NCI-H526 (cell line): ENCODE measurements around the gene TXNDC11.

Experiments
- DNase-seq, 2 experiments: peaks; one replicate each; lab custom pipeline; 2025; lab: John Stamatoyannopoulos, UW

The TXNDC11 gene

DNA sequence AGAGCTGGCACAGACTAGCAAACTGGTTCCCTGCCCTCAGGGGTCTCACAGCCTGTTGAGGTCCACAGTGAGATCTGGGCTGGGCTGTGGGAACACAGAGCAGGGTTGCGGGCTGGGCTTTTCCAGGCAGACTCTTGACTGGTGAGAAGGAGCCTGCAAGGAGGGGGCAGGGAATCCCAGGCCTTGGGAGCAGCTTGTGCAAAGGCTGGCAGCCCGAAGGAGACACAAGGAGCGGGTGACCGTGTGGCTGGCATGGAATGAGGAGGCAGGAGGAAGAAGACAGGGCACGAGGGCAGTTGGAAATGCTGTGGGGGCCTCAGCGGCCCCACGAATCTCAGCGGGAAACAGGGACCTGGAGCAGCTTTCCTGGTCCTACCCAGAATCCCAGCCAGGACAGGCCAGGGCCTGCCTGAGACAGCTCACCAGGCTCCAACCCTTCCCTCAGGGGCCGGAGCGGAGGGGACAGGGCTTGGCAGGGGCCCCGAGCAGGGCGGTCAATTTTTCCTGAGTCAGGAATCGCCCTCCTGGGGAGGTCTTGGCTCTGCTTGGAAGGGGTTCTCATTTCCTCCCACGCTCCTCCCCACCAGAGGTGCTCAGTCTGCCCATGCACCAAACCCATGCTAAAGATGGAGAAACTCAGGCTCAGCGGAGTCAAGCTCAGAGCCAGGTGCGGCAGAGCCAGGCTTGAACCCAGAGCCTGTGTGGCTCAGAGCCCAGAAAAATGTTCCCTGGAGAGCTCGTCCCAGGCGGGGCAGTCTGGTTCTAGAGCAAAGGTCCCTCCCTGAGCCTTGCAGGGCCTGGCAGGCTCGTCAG, 83.6 kb downstream of the TXNDC11 start:
- no peak for DNase-seq

GRCh38 chr16:11657556-11657955, 85.1 kb downstream of the TXNDC11 start:
- no peak for DNase-seq

- DNase-seq = no peak
Observed at GRCh38 chr16:11655655-11656054, 87.0 kb downstream of the TXNDC11 start.

- no peak for DNase-seq
Observed at GRCh38 chr16:11651796-11652195, 90.9 kb downstream of the TXNDC11 start.

DNA sequence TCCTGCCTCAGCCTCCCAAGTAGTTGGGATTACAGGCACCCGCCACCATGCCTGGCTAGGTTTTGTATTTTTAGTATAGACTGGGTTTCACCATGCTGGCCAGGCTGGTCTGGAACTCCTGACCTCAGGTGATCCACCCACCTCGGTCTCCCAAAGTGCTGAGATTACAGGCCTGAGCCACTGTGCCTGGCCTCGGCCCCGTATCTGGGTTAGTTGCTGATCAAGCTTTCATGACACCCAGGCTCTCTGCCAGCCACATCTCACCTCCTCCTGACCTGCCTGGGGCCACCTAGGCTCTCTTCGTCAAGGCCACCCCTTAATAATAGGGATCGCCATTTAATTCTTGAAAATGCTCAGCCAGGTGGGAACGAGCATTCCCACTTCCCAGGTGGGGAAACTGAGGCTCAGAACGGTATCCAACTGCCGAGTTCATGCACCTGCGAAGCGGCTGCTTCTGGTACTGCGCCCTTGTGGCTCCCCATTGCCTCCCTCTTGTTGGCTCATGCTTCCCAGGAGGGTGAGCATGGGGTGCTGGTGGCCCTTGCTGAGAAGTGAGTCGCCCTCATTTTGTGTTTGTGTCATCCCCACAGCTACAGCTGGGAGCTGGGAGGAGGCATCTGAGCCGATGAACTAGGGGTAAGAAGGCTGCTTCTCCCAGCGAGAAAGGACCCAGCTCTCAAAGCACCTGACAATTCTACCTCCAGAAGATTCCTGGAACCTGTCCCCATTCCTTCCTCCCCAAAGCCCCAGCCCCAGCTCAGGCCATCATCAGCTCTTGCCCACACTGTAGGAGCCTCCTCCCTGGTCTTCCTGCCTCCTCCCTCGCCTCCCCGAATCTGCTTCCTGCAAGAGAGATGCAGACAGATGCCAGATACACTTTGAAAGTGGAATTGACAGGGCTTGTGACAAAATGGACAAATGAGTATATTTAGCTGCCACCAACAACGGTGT, 91.7 kb downstream of the TXNDC11 start:
- no peak for DNase-seq

DNA sequence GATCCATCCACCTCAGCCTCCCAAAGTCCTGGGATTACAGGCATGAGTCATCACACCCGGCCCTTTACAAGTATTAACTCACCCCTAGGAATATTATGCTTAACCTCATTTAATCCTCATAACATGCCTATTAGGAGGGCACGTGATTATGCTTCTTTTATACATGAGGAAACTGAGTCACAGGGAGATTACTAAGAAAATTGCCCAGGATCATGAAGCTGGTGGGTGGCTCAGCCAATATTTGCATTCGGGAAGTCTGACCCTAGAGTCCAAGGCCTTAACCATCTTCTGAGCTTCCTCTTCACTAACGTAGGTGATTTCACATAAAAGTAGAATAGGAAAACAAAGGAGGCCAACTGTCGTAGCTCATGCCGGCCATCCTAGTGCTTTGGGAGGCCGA, 93.4 kb downstream of the TXNDC11 start:
- DNase-seq = no peak

GRCh38 chr16:11642765-11643116, 99.9 kb downstream of the TXNDC11 start:
- DNase-seq = no peak

- peak; percentile 39 to 87 for DNase-seq
Observed at GRCh38 chr16:11640987-11641817, 101.5 kb downstream of the TXNDC11 start.

GRCh38 chr16:11639925-11640899, 102.4 kb downstream of the TXNDC11 start:
- no peak for DNase-seq

DNA sequence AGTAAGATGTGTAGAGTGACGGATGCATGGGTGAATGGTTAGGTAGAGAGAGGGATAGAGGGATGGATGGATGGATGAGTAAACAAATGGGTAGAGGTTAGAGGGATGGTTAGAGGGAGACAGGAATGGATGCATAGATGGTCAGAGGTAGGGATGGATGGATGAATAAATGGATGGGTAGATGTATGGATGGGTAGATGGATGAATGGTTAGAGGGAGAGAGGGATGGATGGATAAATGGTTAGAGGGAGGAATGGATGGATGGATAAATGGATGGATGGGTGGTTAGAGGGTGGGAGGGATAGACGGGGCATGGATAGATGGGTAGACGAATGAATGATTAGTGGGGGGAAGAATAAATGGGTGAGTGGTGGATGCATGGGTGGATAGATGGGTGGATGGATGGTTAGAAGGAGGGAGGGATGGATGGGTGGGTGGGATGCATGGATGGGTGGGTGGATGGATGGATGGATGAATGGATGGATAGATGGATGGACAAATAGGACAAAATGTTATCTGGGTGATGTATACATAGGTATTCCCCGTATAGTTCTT, 103.6 kb downstream of the TXNDC11 start:
- DNase-seq = no peak

DNA sequence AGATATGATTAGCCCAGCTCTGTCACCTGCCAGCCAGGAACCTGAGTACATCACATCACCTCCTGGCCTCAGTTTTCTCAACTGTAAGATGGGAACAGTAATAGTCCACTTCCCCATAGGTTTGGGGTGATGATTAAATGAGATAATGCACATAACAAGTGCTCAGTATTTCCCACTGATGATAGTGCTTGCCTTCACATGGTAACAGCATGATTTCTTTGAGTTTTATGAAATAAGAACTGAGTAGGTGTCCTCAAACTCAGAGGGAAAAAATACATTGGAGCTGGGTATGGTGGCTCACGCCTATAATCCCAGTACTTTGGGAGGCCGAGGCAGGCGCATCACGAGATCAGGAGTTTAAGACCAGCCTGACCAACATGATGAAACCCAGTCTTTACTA, 104.5 kb downstream of the TXNDC11 start:
- DNase-seq = no peak

- DNase-seq = no peak
Observed at GRCh38 chr16:11637320-11637719, 105.3 kb downstream of the TXNDC11 start.

DNA sequence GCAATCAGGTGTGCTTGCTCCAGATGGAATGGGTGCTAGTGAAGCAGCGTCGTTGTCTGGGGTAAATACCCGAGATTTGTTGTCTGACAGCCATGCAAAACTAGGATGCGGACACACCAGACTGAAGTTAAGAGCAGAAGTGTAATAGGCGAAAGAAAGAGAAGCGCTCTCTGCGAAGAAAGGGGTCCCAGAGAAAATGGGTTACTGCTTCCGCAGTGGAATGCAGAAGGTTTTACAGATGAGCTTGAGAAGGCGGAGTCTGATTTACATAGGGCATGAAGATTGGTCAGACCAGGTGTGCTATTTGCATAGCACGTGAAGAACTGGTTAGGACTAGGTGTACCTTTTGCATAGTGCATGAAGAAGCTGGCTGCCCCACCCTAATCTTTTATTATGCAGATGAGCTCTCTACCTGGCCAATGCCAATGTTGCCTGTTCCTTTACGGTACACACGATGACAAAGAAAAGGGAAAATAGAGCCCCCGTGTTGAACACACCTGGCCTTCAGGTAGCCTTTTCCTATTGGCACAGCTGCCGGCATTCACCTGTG, 106.4 kb downstream of the TXNDC11 start:
- peak; percentile 95 for DNase-seq

DNA sequence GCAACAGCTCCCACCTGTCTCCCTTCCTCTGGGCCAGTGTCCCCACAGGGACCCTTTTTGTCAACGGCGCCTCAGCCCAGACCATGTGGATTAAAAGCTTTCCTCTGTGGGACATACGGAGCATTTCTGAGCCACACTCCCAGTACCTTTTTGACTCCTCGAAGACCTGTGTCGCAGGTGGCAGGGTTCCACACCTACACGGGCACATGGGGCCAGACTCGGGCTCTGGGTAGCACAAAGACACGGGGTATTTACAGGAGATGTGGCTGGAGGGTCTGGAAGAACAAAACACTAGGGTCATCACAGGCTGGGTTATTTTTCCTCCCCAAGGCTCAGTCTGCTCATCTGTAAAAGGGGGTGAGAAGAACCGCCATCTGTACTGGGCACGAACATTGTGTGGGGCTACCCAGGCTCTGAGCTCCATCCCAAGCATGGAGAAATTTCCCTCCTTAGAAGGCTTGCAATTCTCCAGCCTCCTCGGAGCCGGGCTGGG, 106.9 kb downstream of the TXNDC11 start:
- no peak for DNase-seq

GRCh38 chr16:11635113-11635652, 107.5 kb downstream of the TXNDC11 start:
- DNase-seq = no peak

GRCh38 chr16:11634312-11634711, 108.3 kb downstream of the TXNDC11 start:
- DNase-seq = no peak

DNA sequence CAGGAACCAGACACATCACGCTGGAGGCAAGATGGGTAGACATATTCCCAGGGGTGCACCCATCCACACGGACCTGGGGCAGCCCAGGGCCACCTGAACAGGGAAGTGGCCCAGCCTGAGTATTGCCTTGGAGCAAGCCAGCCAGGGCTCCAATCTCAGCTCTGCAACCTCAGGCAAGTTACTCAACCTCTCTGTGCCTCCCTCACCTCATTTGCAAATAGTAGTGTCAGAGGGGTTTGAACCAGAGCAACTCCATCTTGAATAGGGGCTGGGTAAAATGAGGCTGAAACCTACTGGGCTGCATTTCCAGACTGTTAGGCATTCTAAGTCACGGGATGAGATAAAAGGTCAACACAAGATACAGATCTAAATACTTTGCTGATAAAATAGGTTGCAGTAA, 109.5 kb downstream of the TXNDC11 start:
- no peak for DNase-seq

GRCh38 chr16:11632455-11632939, 110.2 kb downstream of the TXNDC11 start:
- no peak for DNase-seq

GRCh38 chr16:11631214-11631613, 111.4 kb downstream of the TXNDC11 start:
- no peak for DNase-seq

DNA sequence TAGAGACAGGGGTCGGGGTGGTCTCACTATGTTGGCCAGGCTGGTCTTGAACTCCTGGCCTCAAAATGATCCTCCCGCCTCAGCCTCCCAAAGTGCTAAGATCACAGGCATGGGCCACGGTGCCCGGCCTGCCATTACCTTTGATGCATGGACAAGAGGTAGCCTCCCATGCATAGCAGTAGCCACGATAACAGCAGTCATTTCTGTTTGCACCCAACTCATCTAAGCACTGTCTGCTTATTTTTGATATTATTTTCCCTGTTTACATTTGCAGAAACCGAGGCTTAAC, 111.9 kb downstream of the TXNDC11 start:
- DNase-seq = no peak
